GM03348 (cell line): ENCODE measurements around the gene RUNX2.

ENCODE experiments used
- DNase-seq: peaks from one replicate; pipeline ENCODE4 v3.0.0; 2012; ENCODE audit warnings: low spot score

RUNX2 gene

DNA sequence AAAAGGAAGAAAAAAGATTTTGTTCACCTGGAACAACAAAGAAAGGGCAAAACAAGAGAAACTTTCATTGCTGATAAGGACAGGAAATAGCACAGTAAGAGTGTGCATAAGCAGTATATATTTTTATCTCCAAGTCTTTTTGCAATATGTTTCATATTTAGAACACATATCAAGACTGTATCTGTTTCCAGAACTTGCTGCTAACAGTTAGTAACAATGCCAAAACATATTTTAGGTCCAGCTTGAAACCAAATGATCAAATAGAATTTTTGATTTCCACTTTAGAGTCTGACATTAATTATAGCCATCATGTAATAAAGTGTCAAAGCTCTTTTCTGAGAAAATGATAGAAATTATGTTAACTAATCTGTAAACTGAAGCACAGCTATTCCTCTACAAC, 193.1 kb downstream of the RUNX2 start:
- DNase-seq, result no peak

DNA sequence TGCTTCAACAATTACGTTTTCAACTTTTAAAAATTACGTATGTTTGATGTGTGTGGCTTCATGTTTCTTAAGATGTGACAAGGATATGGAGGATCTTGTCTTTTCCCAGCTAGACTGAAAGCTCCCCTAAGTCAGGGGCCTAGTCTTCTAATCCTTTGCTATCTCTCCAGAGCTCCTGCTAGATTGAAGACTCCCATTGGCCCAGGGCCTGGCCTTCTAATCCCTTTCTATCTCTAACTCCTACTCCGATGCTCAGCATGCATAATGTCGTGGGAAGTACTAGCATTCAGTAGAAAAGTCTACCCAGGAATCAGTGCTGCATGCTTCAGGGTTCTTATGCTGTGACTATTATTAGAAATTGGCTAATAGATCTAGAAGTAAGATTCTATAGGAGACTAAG, 194.4 kb downstream of the RUNX2 start:
- DNase-seq, result no peak

DNA sequence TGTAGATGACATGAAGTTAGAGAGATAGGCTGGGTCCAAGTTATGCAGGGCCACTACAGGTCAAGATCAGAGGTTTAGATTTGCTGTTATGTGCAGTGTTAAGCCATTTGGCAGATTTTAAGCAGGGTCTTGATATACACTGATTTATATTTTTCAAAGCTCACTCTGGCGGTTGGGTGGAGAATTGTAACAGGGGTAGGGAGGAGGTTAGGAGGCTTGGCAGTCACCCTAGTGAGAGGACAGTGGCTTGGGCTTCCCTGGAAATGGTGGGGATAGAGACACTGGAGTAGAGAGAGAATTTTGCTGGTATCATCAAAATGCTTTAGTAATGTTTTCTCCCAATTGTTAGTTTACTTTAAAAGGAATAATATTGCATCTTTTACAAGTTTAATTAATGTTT, 199.1 kb downstream of the RUNX2 start:
- no peak for DNase-seq

DNA sequence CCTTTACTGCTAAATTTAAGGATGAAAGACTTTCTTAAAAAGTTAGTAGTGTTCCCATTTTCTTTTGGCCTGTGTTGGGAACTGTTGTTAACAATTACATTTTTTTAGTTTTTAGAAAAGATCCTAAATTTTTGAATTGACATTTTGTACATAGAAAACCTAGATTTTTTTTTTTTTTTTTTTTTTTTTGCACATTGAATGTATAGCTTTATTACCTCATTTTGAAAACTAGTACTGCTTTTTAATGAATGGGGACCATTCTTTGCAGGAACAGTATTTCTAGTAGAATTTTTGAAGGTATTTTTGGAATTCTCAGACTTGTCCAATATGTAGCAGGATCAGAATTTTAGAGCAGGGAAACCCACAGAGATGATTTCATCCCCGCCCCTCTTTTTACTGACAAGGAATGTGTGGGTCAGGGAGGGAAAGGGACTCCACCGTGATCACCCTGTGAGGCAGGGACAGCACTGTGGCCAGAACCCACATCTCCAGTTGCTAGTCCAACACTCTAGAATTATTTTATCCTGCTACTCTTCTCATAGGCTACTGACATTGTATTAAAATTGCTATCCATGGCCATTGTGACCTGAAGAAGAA, 204.0 kb downstream of the RUNX2 start:
- DNase-seq, result peak; percentile 18

DNA sequence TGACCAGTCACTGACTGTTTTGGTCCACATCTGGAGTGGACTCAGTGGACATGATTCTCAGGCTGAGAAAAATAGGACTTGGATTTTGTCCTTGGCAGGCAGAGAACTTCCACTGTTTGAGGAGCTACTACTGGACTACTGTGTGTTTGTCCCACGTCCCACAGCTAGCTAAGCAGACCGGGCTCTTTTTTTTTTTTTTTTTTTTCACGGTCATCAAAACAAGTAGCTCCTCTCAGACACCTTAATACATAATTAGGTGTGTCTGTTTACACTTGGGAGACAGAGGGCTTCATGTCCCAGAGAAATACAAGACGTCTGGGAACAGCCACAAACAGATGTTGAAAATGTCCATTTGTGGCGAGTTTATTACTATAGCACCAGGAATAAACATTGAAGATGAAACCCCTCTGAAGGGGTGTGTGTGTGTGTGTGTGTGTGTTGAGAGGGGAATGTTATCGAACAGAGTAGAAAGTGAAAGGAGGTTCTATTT, 204.6 kb downstream of the RUNX2 start:
- peak; percentile 28 for DNase-seq

DNA sequence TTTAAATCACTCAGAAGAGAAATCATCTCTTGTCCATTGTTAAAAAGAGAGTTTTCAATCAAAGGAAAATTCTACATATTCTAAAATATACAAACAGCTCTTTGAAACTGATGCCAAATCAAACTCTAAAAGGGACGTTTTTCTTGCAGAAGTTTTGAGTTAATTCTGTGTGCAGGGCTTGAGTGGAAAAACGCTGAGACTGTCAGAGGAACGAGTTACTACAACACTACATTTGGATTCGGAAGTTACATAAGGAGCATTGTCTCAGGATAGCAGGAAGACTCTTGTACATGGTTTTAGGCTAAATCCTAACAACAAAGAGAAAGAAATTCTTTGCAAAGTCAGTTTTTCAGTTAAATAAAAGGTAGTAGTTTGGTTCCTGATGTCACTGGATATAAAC, 205.3 kb downstream of the RUNX2 start:
- peak; percentile 31 for DNase-seq

DNA sequence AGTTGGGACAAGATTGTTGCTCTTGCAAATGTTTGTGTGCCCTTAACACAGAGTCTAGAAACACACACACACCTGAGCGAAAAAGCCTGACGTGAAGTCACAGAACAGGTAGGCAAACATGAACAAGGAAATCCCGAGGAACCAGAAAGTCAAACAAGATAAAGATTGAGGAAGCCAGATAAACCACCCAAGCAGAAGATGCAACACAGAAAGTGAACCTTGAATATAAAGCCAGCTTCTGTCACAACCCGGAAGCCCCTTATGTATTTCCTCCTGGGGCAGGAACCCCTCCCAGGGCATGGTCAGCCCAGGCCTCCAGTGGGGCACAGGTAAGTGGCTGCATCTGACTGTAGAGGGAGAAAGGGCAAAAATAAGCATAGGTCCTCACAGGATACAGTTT, 207.8 kb downstream of the RUNX2 start:
- no peak for DNase-seq

DNA sequence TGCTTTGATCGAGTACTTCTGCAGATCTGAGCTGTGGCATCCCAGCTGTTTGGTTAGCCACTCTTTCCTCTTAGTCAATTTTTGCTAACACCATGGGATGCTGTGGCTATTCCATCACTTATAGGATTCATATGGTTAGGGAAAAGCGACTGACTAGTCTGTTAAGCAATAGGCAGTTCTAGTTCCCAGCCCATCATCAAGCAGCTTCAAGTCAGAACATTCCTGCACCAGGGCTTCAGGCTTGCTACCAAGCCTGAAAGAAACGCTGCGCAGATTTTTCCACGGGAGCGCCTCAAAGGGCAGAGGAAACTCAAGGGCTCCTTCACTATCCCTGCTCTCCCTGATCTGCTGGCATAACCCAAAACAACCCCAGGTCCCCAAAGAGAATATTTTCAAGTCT, 209.4 kb downstream of the RUNX2 start:
- DNase-seq, result peak; percentile 16

DNA sequence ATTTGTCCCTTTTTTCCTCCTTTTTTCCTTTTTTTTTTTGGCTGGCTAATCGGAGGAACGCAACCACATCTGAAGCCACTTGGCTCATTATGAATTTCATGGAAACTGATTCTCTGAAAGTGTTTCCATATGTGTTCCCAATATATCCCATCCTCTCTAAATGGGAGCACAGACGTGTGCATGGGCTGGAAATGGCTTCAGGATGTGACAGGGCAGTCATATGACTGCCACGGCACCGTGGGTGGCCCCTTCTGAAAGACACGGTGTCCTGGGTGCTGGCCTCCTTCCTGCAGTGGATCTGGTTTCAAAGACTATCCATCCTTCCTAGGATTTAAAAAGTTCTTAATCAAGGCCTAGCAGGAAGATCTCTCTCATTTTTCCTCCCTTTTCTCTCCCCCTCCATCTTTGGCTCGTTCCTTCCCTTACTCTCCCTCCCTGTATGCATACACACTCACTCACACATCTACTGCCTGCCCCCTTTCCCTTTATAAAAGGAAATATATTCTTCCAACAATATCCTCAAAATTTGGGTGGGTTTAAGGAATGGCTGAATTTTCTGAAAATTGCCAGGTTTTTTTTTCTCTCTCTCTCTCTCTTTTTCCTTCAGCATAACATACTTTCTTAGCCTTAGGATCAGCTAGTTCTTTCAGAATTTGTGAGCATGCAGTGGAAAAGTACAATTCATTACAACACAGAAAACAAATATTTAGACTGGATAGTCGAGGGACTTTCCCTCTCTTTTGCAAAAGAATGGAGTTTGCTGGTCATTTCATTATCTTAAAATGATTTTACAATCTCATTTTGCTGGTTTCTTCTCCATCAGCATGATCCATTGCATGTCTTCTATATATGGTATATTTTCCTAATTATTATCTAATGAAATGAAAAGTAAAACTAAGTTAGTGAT, 210.8 kb downstream of the RUNX2 start:
- peak; percentile 52 for DNase-seq

DNA sequence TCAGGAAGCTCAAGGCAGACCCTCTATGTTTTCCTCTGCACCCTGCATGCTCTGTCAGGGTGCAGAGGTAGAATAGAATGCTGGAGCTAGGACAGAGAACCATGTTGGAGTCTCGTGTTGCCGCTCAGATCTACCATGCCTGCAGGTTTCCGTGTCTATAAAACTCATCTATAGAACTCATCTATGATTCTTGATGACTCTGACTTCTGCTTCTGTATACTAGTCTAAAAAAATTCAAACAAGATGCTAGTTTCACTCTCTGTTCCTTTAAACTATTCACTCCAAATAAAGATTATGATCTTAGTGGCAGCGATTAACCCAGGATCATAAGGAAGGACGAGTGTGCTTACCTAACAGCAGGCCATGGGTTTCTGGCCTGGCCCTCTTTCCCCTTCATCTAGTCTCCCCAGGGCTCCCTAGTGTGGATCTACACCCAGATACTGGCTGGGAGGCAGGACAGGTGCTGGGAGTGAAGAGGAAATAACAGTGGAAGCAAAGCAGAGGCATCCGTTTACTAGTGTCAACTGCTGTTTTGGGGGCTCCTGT, 212.3 kb downstream of the RUNX2 start:
- DNase-seq, result no peak

DNA sequence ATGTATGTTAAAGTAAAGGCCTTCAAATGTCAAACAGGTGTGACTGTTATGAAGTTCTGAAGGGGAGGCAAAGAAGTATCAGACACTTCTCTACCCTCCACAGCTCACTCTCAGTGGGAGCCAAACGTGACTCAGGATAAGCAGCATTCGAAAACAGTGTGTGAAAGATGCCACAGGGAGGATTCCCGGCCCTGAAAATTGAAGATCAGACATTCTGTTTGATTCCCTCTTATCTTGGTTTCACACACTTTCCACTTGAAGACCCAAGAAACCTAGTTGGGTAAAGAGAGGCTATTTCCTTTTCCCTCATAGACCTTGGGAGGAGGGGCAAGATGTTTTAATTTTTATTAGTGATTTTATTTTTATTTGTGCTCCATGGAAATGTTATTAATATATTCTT, 213.8 kb downstream of the RUNX2 start:
- DNase-seq, result no peak

DNA sequence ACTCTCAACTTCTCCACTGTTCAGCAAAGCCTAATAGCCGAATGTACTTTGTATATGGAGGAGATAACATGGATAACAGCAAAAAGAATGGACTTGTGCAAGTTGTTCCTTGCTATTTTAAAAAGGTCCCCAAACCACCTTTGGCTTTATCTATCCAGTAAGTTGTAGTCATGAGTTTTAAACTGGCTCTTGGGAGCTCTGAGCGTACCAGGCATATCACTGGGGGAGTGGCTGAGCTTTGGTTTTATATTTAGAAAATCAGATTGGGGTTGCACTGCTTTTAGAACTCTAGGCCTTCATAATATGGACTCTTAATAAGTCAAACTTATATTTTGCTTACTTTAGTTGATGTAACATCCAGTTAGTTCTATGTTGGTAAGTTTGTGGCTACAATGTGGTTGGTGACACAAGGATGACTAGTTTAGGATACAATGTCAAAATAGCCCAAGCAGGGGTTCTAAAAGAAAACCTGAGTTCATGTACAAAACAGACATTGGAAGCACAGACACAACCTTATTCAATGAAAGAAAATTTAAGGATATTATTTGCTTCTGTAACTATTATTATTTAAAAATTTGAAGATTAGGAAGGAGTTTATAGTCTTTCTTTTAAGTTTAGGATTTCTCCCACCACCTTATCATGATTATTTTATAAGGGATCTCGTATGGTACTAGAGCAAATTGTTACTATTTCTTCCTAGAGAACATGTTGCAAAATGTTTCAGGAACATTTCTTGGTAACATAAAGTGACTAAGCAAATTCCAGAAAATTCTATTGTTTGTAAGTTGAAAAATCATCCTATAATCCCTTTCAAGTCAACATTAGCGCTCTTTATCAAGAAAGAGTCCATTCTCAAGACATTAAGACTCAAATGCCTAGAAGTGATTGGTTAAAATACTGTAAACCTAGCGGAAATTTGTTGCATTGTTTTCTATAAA, 215.4 kb downstream of the RUNX2 start:
- no peak for DNase-seq

DNA sequence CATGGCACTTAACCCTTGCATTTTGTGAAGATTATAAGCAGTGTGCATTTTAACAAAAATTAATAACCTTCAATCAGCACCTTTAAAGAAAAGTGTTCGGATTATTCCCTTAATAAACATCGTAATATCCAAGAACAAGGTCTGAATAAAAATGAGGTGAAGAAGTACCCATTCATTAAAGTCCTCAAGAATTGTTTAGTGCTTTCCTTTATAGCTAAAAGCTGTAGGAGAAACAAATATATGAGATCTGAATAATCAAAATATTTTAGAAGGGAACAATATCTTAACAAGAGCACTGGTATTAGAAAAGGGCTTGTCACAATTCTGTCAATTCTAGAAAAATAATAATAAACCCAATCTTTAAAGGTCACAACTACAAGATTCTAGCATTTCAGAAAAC, 217.3 kb downstream of the RUNX2 start:
- DNase-seq, result no peak

DNA sequence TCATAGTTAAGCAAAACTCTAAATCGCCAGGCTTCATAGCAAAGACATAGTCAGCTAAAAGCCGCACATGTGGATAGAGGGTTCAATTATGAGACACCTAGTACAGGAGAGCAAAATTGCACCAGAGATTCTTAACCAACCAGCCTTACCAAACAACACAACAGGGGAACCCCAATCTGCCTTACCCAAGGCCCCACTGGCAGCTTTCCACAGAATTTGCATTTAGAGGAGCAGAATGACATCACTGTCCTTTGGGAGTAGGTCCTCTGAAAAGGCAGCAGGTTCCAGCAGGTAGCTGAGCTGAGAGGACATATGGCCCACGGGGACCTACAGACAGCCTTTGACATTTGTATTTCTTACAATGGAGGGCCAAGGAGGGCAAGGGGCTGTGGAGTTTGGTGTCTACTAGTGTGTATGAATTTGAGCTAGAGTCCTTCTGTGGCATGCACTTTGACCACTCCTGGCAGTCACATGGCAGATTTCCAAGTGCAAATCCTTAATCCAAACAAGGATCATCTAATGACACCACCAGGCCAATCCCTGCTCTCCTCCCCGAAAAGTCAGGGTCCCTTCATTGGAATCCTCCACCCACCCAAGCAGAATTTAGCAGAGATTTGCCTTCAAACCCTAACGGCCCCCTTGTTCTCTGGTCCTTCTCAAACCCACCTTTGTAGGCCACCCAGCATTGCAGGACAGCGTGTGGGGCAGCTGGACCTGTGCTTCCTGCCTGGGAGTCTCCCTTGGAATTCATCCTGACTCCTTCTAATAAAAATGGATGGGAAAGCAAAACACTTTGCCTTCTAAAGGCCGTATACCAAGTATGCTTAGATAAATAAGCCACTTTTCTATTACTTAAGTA, 220.8 kb downstream of the RUNX2 start:
- no peak for DNase-seq

DNA sequence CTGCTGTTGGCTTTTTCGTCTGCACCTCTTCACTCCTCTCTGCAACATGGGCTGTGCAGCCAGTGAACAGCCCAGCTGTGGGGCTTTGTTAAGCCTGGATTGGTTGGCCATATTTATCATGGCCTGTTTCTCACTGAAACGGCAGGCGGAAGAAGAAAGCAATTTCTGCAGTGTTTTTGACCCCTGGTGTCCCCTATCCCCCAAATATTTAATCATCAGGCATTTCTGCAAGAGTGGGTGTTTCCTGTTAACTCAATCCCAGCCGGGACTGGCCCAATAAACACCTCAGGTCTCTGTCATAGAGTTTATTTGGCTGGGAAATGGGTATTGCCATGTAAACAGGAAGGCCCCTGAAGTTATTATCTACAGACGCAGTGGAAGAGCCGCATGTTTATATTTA, 224.4 kb downstream of the RUNX2 start:
- no peak for DNase-seq

DNA sequence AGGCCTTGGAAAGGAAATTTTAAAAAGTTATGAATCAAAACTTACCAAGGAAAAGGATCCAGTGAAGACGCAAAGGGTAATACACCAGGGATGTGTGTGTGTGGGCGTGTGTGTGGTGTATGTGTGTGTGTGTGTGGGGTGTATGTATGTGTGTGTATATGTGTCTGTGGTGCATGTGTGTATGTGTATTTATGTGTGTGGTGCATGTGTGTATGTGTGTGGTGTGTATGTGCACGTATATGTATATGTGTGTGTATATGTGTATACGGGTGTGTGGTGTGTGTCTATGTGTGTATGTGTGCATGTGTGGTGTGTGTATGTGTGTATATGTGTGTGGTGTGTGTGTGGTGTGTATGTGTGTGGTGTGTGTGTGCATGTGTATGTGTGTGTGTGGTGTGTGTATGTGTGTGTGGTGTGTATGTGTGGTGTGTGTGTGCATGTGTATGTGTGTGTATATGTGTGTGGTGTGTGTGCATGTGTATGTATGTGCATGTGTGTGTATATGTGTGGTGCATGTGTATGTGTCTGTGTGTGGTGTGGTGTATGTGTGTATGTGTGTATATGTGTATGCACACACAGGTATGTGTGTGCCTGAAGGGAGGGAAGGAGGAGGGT, 225.7 kb downstream of the RUNX2 start:
- no peak for DNase-seq

DNA sequence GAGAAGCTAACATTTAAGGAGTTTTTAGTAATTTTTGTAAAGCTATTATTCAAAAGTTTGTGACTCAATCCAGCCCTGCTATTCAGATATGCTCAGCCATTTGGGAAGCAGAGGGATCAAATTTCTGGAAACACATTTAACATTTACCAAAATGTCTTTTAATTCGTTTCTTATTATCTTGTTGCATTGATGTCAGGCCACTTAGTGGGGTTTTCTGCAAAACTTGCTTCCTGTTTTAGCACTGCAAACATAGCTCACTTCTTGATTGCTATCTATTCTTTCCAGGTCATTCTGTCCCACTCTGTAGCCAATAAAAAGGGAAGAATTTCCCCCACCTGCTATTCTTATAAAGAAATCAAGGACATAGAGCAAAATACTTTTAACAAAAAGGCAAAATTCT, 226.5 kb downstream of the RUNX2 start:
- DNase-seq, result no peak

DNA sequence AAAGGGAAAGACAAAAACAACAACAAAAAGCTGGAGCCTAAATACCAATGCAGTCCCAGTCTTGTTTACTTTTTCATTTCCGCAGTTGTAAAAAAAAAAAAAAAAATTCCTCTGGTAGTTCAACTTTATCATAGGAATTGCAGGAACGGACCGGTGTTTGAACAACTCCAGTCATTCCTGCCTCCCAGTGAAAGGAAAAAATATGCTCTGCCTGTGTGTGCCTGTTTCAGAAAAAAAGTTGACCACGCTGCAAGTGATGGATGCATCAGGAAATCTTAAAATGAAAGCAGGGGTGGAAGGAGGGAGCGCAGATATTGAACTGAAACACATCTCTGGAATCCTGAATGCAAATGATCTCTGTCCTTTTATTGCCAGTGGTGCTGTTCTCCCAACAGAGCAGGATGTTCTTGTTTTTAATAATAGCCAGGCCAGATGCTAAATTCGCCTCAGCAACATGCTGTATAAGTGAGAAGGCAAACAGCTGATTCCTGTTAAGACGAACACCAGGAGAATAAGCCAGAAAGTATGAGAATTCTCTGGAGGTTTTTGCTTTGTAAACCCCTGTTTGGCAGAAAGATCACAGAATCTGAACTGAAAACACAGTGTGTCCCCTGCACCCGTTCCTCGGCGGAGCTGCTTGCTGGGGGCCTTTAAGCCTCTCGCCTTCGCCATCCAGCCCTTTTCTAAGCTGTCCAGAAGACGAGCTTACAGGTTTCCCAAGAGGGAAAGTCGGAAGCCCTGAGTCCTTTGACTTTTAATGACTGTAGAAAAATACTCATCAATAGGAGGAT, 228.0 kb downstream of the RUNX2 start:
- peak; percentile 58 for DNase-seq

DNA sequence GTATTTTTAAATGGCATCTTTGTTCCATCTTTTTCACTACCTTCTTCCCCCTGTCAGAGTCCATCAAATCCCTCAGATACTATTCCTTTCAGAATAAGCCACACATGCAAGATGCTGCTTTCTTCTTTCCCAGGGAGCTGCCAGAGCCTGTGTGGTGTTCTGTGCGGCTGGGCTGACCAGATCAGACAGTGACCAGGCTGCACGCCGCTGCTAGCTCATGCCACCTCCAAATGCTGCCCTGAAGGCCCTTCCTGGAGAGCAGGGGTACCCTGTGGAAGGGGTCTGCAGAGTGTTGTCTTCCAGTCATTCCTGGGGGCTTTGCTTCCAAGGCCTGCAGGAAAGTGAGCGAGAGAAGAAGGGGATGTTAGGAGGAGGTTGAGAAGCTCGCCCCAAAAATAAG, 228.7 kb downstream of the RUNX2 start:
- DNase-seq, result no peak

DNA sequence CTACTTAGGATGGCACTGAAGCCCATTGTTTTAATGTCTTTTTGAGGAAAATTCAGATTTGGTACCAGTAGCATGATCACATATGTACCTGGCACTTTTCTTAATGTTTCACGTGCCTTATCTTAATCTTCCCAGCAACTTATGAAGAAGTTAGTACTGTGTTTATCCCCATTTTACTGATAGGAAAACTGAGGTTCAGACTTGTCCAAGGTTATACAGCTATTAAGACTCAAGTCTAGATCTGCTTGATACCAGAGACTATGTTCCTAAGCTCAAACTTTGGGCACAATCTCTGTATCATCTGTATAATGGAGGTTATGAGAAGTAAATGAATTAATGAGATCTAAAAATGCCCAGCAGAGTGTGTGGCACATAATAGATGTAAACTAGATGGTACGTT, 229.3 kb downstream of the RUNX2 start:
- DNase-seq, result no peak
